HG02571 (cell line): ENCODE results near the gene CRY1.
"Not testable (repeated sequence)": the region's sequence is repeated elsewhere in the genome, so short reads cannot be mapped to it uniquely, and the experiment has no call there.

Experiments
- ATAC-seq: cut with Tn5 transposase; IDR thresholded peaks from one replicate; pipeline ENCODE4 v1.9.1; 2021; ENCODE audit warnings: mild to moderate bottlenecking, moderate library complexity; ENCODE audit not compliant: unreplicated experiment

The CRY1 gene

DNA sequence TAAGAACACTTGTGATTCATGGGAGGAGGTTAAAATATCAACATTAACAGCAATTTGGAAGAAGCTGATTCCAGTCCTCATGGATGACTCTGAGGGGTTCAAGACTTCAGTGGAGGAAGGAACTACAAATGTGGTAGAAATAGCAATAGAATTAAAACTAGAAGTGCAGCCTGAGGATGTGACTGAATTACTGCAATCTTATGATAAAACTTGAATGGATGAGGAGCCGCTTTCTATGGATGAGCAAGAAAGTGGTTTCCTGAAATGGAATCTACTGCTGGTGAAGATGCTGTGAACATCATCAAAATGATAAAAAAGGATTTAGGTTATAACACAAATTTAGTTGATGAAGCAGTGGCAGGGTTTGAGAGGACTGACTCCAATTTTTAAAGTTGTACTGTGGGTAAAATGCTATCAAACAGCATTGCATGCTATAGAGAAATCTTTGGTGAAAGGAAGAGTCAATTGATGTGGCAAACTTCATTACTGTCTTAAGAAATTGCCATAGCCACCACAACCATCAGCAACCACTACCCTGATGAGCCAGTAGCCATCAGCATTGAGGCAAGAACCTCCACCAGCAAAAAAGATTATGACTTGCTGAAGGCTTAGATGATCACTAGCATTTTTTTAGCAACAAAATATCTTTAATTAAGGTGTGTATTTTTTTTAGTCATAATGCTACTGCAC is 80.5 kb downstream of the CRY1 start:
- ATAC-seq, result no peak

DNA sequence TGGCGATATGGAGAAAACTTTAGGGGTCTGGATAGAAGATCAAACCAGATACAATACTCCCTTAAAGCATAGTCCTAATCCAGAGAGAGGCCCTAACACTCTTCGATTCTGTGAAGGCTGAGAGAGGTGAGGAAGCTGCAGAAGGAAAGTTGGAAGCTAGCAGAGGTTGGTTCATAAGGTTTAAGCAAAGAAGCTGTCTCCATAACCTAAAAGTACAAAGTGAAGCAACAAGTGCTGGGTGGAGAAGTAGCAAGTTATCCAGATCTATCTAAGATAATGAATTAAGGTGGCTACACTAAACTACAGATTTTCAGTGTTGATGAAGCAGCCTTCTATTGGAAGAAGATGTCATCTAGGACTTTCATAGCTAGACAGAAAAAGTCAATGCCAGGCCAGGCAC is 81.8 kb downstream of the CRY1 start:
- no peak for ATAC-seq

DNA sequence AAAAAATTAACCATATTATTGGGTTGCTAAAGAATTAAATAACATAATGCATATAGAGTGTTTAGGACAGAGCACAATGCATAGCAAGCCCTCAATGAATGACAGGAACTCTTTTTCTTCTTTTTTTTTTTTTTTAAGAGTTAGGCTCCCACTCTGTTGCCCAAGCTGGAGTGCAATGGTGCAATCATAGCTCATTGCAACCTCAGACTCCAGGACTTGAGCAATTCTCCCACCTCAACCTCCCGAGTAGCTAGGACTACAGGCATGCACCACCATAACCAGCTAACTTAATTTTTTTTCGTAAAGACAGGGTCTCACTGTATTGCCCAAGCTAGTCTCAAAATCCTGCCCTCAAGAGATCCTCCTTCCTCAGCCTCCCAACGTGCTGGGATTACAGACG is 85.9 kb downstream of the CRY1 start:
- ATAC-seq, result no peak

GRCh38 chr12:107002665-107003064 is 90.7 kb downstream of the CRY1 start:
- ATAC-seq, result not testable (repeated sequence)

- ATAC-seq, result no peak
Observed at GRCh38 chr12:106999446-106999845, 93.9 kb downstream of the CRY1 start.

DNA sequence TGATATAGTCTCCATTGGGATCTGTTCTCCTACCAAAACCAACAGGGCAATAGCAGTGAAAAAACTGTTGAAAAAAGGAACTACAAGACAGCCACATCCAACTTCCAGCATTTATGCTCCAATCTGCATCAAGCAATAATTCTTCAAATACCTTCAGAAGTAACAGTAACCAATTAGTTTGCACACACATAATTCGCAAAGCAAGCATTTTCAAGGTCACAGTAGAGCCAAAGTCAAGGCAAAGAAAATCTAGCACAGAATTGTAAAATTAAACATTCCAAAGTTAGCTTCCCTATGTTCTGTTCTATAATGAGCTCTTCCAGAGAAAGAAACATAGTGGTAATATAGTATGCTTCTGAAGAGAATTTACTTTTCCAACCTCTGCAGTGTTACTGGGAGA is 95.4 kb downstream of the CRY1 start:
- ATAC-seq, result no peak

- not testable (repeated sequence) for ATAC-seq
Observed at GRCh38 chr12:106996102-106996501, 97.2 kb downstream of the CRY1 start.

- no peak for ATAC-seq
Observed at GRCh38 chr12:106994579-106995220, 98.6 kb downstream of the CRY1 start.

DNA sequence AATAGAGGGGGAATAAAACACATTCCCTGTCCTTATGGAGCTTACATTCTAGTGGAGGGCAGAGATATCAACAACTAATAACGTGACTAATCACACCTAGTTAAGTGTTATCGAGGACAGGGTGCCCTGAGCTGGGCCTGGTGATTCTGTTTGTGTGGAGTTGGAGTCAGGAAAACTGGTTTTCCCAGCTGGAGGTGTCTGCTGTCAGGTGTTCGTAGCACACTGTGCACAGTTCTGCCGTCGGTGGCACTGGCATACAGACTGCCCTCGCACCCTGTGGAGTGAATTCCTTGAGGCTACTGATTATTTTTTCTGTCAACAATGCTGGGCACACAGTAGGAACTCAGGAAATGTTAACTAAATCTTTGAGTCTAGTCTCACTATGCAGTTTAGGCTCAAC is 105.5 kb downstream of the CRY1 start:
- ATAC-seq, result no peak

- ATAC-seq, result peak; percentile 95
Observed at GRCh38 chr12:106986625-106987389, 106.5 kb downstream of the CRY1 start, which contains the start of gene MTERF2. Gene MTERF2, minus strand, starts transcription at chr12:106987146. Its CDS starts 8,432 bp downstream, at chr12:106978714.

DNA sequence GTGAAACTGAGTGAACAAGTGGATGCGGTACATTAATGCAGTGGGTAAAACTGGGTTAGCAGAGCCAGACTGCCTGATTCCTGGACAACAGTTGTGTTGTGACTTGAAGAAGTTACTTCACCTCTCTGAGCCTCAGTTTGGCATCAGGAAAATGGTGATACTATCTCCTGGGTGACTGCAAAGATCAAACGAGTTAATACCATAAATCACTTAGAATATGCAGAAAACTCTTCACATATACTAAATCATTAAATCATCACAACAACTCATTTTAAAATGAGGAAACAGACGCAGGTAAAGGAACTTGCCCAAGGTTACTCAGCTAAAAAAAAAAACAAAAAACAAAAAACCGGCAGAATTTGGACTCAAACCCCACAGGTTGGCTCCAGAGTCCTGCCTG is 107.2 kb downstream of the CRY1 start:
- no peak for ATAC-seq

- ATAC-seq, result no peak
Observed at GRCh38 chr12:106985479-106985878, 107.9 kb downstream of the CRY1 start.

GRCh38 chr12:106984588-106985137 is 108.7 kb downstream of the CRY1 start:
- ATAC-seq, result no peak

DNA sequence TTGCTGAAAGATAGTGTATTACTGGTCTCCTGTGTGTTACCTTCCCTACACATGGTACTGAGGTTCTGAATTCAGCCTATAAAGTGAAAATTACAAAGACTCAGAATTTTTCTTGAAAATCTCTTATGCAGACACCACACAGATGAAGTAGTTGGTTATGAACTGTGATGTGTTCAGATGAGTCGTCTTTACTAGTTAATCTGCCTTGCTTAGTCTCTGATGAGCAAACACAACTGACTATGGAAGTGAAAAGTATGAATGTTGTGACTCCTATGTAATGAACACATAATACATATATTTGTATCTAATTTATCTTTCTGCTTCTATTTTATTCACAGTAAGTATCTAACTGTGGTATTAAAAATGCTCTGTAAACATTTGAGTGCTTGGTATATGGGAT is 111.1 kb downstream of the CRY1 start:
- ATAC-seq, result no peak

DNA sequence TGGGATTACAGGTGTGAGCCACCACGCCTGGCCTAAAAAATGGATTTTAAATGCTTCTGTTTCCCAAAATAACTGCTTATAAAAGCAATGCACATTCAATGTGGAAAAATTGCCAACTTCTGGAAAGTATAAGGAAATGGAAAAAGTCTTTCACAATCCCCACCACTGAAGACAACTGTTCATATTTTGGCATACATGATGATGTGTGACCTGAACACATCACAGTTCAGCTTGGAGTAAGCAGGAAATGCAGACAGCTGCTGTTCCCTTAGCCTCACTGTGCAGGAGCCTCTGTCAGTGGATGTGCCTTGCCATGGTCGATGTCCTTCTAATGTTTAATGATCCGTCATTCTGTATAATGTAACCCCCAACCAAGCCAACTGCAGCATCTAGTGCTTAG is 111.6 kb downstream of the CRY1 start:
- no peak for ATAC-seq

DNA sequence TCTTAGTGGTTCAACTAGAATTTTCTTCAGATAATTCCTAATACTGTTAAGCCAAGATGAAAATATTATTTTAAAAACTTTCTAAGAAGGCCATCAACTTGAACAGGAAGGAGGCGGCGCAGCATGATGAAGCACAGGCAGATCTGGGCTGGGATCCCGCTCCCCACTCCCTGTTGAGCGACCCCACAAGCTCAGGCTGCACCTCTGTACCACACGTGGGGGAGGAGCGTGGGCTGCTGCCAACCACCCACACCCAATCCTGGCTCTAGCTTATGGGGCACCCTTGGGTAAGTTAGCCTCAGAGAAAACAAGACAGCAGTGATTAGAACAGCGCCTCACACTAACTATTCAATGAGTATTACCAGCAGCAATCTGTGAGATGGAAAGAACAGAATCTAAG is 112.4 kb downstream of the CRY1 start:
- no peak for ATAC-seq

DNA sequence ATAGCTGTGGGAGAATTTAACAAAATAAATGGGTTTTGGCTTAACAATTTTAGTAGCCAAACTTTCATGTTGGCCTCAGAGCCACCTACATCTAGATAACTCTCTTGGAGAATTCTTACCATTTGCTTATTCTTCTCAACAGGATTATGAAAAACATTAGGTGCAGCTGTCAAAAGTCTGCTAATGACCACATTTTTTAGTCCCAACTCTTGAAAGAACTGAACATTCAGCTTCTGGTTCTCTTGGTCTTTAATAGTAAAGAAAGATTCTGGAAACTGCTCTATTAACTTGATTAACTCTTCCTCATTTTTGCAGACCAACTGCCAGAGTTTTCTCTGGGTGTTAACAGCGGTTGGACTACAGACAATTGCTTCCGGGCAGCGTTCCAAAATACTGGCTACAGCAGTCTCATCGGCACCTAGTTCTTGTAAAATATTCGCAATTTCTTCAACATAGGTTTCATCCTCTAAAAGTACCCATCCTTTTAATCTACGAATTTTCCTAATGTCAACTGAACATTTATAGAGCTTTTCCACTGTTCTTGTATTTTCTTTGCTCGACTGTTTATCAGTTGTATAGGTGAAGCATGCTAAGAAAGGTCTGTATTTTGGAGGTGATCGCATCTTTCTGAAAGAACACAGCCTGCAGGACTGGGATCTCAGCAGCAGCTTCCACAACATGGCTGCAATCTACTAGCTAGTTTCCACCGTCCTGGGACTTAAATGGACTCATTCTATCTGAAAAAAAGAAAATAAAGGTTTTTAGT is 115.1 kb downstream of the CRY1 start:
- no peak for ATAC-seq

- no peak for ATAC-seq
Observed at GRCh38 chr12:106976668-106977067, 116.7 kb downstream of the CRY1 start.

- no peak for ATAC-seq
Observed at GRCh38 chr12:106975993-106976658, 117.2 kb downstream of the CRY1 start.

DNA sequence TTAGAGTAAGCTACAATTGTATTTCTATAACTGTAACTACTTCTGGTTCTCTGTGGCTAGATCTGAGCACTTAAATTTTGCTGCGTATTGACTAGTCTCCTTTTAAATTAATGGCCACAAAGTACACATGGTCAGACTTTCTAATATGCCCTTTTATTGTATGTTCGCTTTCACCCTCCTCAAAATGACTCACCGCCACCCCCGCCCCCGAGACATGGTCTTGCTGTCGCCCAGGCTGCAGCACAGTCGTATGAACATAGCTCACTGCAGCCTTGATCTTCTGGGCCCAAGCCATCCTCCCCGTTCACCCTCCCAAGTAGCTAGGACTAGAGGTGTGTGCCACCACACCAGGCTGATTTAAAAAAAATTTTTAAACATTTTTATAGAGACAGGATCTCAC is 118.3 kb downstream of the CRY1 start:
- ATAC-seq, result no peak
